Measurements from ENCODE around the gene IL22RA1. TPM values are rescaled to one million over a fixed set of nuclear protein-coding genes. Genes with fewer than 3 reads are reported as not detected.

The IL22RA1 gene
- total and polyA plus RNA-seq, 9 of the 15 experiments (the other 6 are each of a cell fraction or from before 2014, with no cell fraction given), result not detected

DNA sequence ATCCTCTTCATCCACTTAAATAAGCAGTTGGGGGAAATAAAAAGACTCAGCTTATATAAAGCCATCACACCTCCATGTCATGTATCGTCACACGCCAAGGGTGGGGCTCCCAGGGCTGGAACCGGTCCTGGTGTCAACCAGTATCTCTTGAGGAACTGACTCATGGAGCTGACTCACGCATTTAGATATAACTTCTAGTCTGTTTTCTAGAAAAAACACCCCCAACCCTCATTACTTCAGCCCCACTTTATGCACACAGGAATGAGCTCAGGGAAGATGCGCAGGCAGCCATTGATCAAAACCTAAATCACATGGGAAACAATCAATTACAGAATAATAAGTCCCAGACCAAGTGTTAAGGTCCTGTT lies 6.9 kb upstream of the IL22RA1 start (continued):
- TF ChIP-seq, protein P1, sequence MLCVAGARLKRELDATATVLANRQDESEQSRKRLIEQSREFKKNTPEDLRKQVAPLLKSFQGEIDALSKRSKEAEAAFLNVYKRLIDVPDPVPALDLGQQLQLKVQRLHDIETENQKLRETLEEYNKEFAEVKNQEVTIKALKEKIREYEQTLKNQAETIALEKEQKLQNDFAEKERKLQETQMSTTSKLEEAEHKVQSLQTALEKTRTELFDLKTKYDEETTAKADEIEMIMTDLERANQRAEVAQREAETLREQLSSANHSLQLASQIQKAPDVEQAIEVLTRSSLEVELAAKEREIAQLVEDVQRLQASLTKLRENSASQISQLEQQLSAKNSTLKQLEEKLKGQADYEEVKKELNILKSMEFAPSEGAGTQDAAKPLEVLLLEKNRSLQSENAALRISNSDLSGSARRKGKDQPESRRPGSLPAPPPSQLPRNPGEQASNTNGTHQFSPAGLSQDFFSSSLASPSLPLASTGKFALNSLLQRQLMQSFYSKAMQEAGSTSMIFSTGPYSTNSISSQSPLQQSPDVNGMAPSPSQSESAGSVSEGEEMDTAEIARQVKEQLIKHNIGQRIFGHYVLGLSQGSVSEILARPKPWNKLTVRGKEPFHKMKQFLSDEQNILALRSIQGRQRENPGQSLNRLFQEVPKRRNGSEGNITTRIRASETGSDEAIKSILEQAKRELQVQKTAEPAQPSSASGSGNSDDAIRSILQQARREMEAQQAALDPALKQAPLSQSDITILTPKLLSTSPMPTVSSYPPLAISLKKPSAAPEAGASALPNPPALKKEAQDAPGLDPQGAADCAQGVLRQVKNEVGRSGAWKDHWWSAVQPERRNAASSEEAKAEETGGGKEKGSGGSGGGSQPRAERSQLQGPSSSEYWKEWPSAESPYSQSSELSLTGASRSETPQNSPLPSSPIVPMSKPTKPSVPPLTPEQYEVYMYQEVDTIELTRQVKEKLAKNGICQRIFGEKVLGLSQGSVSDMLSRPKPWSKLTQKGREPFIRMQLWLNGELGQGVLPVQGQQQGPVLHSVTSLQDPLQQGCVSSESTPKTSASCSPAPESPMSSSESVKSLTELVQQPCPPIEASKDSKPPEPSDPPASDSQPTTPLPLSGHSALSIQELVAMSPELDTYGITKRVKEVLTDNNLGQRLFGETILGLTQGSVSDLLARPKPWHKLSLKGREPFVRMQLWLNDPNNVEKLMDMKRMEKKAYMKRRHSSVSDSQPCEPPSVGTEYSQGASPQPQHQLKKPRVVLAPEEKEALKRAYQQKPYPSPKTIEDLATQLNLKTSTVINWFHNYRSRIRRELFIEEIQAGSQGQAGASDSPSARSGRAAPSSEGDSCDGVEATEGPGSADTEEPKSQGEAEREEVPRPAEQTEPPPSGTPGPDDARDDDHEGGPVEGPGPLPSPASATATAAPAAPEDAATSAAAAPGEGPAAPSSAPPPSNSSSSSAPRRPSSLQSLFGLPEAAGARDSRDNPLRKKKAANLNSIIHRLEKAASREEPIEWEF (CRISPR knock-in tag; IDR thresholded peaks at IDR 0.05), result no peak
- TF ChIP-seq, protein P2, sequence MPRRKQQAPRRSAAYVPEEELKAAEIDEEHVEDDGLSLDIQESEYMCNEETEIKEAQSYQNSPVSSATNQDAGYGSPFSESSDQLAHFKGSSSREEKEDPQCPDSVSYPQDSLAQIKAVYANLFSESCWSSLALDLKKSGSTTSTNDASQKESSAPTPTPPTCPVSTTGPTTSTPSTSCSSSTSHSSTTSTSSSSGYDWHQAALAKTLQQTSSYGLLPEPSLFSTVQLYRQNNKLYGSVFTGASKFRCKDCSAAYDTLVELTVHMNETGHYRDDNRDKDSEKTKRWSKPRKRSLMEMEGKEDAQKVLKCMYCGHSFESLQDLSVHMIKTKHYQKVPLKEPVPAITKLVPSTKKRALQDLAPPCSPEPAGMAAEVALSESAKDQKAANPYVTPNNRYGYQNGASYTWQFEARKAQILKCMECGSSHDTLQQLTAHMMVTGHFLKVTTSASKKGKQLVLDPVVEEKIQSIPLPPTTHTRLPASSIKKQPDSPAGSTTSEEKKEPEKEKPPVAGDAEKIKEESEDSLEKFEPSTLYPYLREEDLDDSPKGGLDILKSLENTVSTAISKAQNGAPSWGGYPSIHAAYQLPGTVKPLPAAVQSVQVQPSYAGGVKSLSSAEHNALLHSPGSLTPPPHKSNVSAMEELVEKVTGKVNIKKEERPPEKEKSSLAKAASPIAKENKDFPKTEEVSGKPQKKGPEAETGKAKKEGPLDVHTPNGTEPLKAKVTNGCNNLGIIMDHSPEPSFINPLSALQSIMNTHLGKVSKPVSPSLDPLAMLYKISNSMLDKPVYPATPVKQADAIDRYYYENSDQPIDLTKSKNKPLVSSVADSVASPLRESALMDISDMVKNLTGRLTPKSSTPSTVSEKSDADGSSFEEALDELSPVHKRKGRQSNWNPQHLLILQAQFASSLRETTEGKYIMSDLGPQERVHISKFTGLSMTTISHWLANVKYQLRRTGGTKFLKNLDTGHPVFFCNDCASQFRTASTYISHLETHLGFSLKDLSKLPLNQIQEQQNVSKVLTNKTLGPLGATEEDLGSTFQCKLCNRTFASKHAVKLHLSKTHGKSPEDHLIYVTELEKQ (CRISPR knock-in tag; IDR thresholded peaks at IDR 0.05), result no peak
- no peak for TF ChIP-seq ZNF77 (CRISPR knock-in tag; IDR thresholded peaks at IDR 0.05)
- no peak for TF ChIP-seq TRIM24 (IDR thresholded peaks at IDR 0.05)
- no peak for TF ChIP-seq HNRNPLL (IDR thresholded peaks at IDR 0.05; ENCODE audit: low read depth, low read length, poor library complexity, severe bottlenecking)
- TF ChIP-seq ZNF584 (CRISPR knock-in tag; IDR thresholded peaks at IDR 0.05; ENCODE audit: low read depth), result no peak
- TF ChIP-seq SMAD1 (IDR thresholded peaks at IDR 0.05; ENCODE audit: low read depth, low read length, partially characterized antibody), result no peak
- TF ChIP-seq, protein P3, sequence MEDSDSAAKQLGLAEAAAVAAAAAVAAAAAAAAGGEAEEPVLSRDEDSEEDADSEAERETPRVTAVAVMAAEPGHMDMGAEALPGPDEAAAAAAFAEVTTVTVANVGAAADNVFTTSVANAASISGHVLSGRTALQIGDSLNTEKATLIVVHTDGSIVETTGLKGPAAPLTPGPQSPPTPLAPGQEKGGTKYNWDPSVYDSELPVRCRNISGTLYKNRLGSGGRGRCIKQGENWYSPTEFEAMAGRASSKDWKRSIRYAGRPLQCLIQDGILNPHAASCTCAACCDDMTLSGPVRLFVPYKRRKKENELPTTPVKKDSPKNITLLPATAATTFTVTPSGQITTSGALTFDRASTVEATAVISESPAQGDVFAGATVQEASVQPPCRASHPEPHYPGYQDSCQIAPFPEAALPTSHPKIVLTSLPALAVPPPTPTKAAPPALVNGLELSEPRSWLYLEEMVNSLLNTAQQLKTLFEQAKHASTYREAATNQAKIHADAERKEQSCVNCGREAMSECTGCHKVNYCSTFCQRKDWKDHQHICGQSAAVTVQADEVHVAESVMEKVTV (CRISPR knock-in tag; IDR thresholded peaks at IDR 0.05), result no peak

Data from K562 (cell line).